NCI-H748 (cell line): Measurements from ENCODE around the gene ZBTB14.

Experiments used
- DNase-seq: peaks from one replicate; lab custom pipeline; 2025; ENCODE audit not compliant: unreplicated experiment; lab: John Stamatoyannopoulos, UW

Gene ZBTB14, protein sequence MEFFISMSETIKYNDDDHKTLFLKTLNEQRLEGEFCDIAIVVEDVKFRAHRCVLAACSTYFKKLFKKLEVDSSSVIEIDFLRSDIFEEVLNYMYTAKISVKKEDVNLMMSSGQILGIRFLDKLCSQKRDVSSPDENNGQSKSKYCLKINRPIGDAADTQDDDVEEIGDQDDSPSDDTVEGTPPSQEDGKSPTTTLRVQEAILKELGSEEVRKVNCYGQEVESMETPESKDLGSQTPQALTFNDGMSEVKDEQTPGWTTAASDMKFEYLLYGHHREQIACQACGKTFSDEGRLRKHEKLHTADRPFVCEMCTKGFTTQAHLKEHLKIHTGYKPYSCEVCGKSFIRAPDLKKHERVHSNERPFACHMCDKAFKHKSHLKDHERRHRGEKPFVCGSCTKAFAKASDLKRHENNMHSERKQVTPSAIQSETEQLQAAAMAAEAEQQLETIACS

DNA sequence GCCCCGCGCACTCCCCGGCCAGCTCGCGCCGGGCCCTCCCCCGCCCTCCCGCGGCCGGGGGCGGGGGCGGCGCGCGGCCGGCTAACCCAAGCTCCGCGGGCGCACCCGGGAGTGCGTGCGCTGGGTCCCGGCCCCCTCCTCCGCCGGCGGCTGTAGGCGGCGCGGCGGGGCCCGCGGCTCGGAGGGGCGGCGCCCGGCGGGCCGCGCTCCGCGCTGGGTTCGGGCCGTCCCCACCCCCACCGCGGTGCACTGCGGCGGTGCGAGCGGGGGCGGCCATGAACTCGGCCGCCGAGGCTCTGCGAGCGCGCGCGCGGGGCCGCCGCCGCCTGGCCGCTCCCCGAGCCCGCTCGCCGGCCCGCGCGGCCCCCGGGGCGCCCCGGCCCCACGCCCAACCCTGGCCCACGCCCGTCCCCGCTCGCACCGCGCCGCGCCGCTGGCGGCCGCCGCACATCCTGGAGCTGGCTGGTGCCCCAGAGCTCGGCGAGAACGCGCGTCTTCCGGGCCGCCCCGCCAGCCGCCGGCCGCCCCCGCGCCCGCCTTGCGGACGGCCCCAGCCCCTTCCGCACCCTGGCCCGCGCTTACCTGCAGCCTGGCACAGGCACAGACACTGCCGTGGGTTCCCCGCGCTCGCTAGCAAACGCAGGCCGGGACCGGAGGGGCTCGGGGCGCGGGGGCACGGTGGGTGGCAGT lies at the start of gene ZBTB14:
TSS of gene ZBTB14 (minus strand) at position 496 of the 690 bp plus-strand sequence. CDS start 2,480 bp downstream, outside the sequence.
- DNase-seq: peak; percentile 84

DNA sequence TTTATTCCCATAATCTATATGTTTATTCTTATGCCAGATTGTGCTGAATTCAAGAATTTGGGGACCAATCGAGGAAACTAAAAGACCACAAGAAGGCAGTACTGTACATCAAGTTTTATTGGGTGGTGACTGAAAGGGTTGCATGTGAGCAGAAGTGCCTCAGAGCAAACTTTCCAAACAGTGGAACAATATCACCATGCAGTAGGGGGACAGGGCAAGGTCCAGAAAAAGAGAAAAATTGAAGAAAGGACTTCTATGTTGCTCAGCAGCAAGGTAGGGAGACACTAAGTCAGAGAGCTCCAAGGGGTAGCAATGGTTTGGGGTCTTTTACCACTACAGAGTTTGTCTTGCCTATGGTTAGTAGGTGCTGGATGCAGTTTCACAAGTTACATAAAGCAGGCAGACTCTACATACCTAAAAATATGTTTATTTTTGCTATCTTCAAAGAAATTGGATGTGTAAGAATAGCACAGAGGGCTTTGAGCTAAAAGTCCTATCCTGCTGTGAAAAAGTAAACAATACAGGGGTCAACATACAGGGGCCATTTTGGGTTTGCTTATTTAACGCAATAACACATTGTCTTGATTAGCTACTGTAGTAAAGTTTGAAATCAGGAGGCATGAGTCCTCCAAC lies 43.8 kb upstream of the ZBTB14 start:
- DNase-seq: no peak

DNA sequence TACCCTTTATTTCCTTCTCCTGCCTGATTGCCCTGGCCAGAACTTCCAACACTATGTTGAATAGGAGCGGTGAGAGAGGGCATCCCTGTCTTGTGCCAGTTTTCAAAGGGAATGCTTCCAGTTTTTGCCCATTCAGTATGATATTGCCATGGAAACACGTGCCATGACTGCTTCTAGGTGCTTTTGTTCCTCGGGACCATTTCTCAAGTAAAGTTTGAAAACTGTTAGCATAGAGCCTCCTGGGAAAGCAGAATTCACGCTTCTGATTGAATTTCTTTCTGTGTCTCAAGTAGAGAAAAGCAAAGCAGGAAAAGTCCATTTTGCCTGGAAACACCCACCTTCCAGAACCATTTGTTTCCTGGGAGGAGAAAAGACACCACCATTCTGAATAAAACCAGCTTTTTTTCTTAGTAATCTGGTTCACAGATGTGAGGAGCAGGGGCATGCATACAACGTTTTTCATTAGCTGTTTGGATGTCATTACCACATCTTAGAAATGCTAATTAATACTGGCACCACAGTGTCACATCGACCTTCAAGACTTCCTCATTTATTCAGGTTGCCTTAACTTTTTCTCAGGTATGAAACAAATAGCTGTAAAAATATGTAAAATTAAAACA lies 39.0 kb upstream of the ZBTB14 start:
- DNase-seq: no peak

DNA sequence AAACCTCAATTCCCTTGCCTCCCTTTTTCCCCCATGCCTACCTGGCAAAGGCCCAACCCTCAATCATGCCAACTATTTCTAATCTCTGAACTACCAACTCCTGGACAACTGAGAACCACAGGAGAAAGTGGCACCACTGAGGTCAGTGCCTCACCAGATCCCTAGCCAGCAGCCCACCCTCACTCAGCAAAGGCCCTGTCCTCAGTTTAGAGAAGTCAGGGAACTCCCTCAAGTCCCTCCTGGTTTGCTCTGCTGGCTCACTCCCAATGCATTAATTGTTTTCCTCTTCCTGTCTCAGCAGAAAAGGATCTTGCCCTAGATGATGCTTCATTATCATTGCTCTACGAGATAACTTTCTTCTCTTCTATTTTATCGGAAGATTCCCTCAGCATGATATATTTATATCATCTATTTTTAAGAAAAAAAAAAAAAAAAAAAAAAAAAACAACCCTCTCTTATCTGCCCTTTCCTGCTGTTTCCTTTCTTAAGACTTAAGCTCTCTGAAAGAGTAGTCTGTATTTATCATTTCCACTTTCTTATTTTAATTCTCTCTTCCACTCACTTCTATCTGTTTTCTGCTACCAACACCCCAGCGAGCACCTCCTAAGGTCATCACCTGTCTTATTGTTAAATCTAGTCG lies 22.7 kb upstream of the ZBTB14 start:
- DNase-seq: no peak

DNA sequence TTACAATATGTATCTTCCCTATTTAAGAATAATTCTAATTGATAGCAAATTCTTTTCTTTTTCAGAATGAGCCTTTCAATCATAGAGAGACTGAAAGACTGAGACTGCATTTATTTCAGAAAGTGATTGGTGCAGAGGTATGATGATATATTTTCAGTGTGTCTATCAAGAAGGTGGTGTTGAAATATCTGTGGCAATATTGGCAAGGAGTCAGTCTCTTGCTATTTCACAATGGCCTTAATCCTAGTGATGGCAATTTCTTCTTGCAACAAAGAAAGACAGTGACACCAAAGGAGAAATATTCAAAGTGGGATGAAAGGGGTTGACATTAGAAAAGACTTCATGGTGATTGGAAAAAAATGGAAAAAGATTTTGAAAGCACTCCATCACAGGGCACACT lies 21.7 kb upstream of the ZBTB14 start:
- no peak for DNase-seq

DNA sequence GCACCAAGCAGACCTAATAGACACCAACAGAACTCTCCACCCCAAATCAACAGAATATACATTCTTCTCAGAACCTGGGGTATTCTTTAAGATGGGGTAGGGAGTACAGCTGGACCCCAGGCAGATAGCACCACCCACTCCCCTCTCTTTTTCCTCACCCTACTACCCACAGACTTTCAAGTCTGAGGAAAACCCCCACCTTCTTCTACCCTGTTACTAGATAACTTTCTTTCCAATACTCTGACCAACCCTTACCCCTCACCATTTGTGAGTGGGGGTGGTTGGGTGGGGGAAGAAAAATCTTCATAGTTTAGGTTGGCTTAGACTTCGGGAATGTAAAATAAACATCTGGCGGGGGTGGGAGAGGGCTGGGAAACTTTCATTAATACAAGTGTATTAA lies 20.3 kb upstream of the ZBTB14 start:
- no peak for DNase-seq

DNA sequence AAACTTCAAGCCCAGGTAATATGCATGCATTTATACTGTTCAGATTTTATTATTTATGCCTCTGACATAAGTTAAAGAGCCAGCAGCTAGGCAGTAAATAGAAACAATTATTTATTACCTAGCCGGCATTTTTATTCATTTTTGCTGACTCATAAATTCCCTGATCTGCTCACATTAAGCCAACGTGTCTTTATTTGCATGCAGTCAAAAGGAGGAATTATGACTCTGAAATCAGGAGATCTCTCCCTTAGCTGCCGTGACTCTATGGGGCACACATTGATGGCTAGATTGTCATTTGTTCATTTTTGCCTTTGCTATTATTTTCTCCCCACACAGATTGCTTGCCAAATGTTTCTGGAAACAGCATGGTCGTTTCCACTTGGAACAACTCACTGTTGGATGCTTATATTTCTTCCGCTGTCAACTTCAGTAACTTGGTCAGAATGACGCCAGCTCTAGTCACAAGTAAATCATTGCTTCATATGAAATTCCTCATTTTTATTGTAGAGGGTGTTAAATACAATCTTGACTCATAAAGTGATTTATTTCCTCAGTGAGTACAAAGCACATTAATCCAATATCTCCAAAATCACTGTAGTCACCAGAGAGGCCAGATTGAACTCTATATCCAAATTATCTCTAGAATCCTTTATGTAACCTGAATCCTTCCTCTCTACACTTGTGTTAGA lies 15.9 kb upstream of the ZBTB14 start:
- DNase-seq: no peak

DNA sequence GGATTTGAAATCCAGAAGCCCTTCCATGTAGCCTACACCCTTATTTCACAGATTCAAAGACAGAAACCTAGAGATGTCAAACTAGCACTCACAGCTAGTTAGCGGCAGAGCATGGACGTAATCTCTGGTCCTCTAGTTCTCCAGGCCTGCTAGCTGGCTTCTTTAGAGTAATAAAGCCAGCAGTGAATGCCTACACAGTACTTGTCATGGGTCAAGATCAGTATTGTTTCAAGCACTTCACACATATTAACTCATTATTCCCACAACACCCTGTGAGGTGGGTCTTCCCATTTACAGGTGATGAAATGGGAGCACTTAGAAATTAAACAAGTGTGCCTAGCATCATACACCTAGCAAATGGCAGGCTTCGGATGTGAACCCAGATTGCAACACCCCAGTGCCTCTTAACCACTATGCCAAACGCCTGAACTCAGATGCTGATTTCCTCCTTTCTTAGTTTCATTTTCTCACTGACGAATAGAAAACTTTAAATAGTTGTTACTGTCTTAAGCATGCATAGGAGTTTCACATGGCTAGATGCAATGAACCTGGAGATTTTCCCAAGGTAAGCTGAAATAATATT lies 14.5 kb upstream of the ZBTB14 start:
- DNase-seq: no peak

DNA sequence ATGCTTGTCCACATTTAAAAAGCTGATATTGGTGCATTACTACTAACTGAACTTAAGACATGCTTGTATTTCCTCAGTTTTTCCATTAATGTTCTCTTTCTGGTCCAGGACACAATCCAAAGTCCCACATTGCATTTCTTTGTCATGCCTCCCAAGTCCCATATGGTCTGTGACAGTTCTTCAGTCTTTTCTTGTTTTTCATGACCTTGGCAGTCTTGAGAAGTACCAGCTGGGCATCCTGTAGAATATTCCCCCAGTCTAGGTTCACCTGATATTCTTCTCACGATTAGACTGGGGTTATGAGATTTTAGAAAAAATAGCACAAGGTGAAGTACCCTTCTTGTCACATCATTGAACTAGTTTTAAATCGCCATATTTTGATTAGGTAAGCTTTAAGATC lies 10.3 kb upstream of the ZBTB14 start:
- no peak for DNase-seq

DNA sequence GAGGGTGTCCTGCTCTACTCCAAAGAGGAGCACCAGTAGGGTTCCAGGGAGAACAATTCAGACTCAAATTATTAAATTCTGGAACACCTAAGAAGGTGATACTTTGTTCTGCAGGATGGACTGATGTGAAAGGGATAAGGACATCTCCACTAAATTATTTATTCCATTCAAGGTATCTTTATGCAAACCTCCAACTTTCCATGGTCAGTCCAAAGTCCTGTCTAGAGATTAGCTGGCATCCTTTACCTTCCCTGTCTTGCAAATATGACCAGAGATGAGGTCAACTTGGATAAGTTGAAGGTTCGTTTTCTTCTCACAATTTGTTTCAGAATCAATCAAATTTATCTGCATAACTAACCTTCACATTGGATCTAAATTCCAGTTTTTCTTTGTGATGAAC lies 8.7 kb upstream of the ZBTB14 start:
- DNase-seq: no peak

DNA sequence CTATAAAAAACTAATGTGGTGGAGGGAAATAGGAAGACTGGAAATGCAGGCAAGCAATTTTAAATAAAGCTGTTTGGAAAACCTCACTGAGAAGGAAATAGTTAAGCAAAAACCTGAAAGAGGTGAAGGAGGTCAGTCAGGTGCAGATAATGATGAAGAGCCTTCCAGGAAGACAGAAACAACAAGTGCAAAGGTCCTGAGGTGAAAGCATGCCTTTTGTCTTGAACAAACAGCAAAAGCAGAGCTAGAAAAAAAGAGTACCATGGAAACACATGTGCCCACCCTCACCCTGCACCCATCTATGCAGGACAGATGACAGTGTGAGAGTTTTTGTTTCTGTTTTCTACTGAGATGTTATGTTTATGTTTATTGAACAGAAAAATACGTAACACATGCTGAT lies 8.1 kb upstream of the ZBTB14 start:
- DNase-seq: no peak

DNA sequence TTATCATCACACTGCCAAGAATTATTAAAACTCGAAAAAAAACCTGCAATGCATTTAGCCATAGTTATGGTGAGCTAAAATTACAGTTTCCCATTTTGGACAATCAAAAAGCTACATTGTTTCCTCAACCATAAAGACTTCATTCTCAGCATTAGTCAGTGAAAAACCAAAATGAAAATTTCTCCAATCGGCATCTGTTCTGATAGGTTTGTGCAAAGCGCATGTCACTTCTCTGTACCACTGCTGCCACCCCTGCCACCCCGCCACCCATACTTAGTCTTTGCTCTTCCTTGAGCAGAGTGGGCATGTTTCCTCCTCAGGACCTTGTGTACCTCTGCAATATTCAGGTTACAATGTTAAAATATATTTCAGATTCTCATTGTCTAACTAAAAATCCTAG lies 7.1 kb upstream of the ZBTB14 start:
- DNase-seq: no peak

DNA sequence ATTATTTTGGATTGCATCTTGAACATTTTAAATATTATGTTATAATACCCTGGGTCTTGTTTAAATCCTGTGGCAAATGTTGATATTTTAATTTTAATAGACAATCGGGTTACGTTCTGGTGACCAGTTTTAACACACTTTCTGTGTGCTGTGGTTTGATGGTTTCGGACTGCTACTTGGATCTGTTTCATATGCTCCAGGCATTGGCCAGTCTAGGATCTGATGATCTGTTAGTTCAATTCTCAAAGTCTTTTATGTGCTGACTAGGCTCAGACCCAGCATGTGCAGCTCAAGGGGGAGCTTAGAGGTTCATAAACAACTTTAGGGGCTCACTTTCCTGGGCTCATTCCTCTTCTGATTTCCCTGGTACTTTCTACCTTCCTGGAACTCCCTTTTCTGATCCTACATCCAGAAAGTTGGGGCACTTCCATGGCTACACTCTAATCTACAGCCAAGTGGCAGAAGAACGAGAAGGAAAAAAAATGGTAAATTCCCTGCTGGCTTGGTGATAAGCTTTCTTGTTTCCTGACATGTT lies 5.0 kb upstream of the ZBTB14 start:
- no peak for DNase-seq

DNA sequence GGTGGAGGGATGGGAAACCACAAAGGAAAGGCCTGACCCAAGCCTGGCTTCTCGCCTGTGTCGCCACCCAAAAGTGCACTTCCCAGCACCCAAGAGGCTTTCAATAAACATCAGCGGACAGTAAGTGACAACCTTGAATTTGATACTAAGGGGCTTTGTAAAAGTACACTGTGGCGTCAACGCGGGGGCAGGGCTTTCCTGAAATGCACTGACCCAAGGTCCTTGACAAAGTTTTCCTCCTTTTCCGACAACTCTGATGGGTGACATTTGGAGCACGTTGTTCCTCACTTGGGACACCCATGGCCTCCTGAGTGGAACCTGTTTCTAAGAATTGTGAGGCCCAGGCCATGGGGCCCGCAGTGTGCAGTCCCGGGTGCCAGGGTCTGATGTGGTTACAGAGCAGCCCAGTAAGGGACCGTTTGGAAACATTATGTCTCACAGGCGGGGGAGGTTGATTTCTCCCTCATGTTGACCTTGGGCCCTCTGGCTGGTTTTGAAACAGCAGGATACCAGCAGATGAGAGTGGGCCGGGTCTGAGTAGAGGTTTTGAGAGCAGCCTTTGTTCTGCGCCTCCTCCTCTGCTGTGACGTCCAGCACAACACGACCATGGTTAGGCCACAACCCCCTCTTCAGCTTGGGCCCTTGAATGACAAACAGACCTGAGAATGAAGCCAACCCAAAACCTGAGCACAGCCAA lies 2.8 kb upstream of the ZBTB14 start:
- DNase-seq: no peak

DNA sequence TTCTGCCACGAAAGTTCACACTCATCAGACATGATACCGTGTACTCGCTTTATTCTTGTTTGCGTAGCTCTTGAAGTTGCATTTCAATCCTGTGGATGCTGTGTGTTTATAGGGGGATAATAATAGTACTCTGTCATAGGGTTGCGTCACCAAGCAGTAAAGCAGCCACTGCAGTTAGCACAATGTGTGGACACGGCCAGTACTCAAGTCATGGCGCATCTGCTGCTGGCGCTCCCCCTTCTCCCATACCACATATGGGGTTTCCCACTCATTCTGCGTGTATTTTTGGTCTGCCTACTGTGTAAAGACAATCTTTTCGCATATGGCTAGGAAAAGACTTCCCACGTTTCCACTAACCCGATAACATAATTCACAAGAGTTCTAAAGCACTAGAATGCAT lies 2.1 kb upstream of the ZBTB14 start:
- no peak for DNase-seq

DNA sequence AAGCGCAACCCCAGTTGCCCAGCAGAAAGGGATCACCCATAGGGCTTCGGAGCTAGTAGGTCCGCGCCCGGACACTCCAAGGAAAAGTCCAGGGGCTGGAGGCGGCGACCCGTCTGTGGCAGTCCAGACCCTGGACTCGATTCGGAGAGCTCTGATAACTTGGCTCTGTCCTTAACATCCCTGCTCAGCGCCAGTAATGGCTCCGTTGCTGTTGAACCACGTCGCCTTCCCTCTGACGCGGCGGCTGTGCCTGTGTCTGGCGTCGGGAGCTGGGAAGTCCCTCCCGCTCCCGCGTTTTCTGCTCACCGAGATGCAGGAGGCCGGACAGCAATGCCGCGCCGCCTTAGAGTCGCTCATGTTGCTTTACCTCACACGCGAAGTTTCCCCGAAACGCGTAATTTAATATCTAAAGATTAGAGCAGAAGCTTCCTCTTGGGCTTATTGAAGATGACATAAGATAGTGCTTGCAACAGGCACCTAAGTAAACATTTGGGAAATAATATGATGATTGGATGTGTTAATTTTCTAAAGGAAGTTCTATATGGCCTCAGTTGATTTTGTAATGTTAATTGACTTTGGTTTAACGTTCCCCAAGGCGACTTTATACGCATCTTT lies 1.3 kb upstream of the ZBTB14 start:
- DNase-seq: peak; percentile 97

DNA sequence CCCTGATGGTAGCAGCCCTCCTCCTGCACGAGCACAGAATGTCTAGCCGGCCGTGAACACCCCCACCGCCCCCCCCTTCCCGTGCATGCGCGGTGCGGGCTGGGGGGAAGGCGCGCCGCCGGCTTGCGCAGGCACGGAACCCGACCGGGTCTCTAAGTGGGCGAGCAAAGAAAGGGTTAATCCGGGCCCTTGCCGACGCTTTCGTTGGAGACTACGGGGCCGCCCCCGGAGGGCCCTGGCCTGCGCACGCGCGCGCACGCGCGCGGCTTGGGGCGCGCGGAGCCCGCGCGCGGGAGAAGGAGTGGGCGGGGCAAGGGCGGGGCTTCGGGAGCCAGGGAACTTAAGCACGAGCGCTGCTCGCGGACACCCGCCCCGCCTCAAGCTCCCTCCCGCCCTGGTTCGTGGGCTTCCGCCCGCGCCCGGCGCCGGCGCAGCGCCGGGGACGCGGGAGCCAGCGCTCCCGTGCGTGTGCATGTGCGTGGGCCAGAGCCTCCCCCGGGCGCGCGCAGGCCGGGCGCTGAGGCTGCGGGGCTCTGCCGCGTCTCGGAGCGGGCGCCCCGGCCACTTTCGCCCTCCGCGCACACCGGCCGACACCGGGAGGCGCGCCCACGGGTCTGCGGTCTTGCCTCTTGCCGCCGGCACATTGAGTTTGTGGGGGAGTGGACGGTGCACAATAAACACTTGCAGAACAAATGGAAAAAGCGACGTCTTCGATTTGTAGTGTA lies 617 bp upstream of the ZBTB14 start:
- peak; percentile 98 for DNase-seq
